Endometrium (tissue), 2 donors: Measurements from ENCODE around the gene DAAM2.

Experiments used
- FAIRE-seq: peaks from 2 replicates; lab custom pipeline; 2012; peaks lifted over from hg19 to GRCh38; lab: Jason Lieb, UNC
- donor health status: control.
- donor health status: control.

The DAAM2 gene

DNA sequence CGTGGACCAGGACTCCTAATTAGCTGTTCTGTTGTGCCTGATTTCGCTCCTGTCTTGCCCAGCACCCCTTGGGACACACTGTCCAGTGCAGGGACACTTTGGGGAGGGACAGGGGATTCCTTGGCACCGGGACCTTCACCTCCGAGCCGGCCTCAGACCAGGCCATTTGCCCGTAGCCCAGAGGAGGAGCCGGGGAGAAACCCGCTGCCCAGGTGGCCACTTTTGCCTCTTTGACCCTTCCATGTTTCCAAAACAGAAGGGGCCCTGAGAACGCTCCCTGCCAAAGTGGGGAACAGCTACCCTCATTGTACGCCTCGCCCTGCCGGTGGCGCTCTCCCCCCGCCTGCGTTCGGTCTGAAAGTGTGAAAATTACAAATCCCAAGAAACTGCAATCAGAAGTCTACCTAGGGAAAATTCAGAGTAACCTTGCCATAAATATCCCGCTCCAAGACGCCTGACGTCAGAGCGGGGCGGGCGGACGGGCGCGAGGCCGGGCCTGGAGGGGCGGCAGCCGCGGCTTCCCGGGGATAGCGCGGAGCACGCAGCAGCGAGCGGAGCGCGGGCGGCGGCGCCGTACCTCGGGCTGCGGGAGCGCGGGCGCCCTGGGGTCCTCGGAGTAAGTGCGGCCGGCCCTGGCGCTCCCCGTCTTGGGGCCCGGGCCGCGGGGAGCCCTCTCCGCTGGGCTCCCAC, at the start of gene DAAM2:
Gene DAAM2, plus strand, starts transcription at position 527 of the 690 bp plus-strand sequence. CDS start 63,927 bp downstream, outside the sequence.
- FAIRE-seq, result no peak

DNA sequence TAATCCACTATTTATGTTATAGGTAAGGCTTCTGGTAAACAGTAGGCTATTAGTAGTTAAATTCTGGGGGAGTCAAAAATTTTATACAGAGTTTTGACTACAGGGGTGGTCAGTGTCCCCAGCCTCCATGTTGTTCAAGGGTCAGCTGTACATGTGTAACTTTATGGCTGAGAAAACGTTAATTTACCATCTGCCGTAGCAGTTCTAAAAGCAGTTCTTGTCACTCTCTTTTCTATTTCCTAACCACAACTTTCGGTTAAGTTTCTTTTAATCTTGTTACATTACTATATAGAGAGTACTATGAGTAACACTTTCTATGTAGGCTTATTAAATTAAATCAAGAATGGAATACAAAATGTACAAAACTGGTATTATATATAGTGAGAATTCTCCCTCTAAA, 45.4 kb upstream of the DAAM2 start:
- no peak for FAIRE-seq

DNA sequence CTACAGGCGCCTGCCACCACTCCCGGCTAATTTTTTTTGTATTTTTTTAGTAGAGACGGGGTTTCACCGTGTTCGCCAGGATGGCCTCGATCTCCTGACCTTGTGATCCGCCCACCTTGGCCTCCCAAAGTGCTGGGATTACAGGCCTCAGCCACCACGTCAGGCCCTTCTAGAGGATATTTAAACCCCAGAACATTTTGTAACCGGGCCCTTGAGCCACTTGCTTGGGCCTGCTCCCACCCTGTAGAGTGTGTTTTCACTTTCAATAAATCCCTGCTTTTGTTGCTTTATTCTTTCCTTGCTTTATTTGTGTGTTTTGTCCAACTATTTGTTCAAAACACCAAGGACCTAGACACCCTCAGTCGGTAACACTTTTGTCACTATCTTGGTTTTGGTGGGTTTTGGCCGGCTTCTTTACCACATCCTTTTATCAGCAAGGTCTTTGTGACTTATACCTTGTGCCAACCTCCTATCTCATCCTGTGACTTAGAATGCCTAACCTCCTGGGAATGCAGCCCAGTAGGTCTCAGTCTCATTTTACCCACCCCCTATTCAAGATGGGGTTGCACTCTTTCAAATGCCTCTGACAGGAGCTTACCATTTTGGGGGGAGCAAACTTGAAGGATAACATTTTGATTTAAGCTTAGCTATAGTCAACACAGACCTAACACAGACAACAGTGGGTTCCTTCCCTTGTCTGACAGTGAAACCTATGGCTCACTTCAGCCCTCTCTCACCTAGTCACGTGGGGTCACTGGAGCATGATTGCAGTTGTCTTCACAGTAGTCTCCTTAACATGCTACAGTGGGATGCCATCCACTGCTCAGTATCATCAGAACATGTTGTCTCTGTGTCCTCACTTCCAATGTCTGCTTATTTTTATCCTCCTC, 39.1 kb upstream of the DAAM2 start:
- no peak for FAIRE-seq

DNA sequence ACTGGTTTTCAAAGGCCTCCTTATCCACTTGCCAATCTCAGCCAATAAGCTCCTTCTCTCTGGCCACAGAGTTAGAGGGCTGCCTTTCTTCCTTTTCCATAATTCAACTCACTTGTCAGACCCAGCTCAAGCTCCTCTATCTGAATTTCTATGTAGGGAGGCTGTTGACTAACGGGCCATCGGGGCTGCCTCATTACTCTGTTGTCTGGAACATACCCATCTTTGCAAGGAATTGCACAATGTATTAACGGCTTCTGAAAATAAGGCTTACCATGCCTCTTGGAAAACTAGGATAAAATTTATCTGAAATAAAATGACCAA, 38.5 kb upstream of the DAAM2 start:
- no peak for FAIRE-seq

DNA sequence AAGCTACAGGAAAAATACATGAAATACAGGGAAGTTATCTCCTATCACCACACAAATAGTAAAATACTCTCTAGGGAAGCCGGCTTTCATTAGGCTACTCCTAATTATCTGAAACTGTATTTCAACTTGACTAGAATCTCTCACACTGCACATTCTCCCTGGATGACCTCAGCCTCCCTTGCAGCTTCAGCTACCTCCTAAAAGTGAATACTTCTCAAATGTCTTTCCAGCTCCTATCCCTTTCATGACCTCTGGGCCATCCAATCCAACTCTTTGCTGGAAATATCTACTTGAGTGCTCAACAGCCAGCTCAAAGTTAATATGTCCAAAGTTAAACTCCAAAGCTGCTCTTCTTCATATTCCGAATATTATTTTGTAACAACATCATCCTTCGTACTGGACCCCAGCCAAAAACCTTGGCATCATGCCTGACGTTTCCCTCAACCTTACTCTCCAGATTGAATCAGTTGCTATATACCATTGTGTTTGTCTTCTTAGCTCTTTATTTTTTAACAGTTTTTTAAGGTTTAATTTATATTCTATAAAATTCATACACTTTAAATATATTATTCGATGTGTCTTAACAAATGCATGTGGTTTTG, 37.6 kb upstream of the DAAM2 start:
- FAIRE-seq, result no peak

DNA sequence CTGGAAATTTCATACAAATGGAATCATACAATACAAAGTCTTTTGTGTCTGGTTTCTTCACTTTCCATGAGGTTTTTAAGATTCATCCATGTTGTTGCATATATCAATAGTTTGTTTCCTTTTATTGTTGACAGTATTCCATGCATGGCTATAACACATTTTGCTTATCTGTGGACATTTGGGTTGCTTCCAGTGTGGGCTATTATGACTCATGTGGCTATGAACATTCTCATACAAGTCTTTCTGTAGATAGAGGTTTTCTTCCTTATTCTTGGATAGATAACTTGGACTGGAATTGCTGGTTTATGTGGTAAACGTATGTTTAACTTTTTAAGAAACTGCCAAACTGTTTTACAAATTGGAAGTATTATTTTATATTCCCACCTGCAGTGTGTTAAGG, 36.9 kb upstream of the DAAM2 start:
- no peak for FAIRE-seq

DNA sequence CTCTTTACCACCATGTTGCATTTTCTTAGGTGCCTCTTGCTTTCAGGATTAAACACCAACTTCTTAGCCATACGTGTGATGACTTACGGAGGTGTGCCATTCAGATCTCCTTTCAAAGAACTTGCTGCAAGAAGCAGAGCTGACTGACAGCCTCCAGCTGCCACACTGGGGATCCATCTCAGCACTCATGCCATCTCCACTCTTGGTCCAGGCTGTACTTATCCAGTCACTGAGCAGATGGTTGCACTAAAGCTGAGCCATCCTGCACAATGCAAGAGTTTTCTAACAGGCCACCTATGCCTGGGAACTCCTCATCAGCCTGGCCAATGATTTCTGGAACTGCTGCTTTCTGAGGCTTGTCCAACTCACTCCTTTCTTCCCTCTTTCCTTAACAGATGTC, 35.6 kb upstream of the DAAM2 start:
- no peak for FAIRE-seq

DNA sequence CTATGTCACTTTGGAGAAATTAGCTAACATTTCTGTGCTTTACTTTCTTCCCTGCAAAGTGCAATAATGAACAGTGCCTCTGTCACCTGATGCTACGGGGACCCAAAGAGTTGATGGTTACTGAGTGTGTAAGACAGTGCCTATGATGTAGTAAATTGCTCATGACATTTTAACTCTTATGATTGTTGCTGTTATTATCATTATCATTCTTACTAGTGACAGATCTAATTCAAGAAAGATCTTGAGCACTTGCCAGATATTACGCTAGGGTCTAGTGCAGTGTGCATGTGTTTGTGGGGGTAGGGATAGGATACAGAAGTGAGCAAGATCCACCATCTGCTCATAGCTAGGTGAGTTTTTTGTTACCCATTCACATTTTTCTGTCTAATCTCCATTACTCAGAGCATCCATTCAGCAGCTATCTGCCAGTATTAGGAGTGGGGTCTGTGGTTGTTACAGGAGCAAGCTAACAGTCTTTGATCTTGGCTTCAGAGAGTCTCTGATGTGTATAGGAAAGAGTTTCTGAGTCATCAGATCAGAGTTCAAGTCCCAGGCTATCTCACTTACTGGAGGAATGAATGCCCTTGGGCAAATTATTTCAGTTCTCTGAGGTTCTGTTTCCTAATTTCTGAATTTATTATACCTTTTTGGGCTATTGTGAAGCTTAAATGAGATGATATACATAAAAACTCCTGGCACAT, 33.1 kb upstream of the DAAM2 start:
- no peak for FAIRE-seq

DNA sequence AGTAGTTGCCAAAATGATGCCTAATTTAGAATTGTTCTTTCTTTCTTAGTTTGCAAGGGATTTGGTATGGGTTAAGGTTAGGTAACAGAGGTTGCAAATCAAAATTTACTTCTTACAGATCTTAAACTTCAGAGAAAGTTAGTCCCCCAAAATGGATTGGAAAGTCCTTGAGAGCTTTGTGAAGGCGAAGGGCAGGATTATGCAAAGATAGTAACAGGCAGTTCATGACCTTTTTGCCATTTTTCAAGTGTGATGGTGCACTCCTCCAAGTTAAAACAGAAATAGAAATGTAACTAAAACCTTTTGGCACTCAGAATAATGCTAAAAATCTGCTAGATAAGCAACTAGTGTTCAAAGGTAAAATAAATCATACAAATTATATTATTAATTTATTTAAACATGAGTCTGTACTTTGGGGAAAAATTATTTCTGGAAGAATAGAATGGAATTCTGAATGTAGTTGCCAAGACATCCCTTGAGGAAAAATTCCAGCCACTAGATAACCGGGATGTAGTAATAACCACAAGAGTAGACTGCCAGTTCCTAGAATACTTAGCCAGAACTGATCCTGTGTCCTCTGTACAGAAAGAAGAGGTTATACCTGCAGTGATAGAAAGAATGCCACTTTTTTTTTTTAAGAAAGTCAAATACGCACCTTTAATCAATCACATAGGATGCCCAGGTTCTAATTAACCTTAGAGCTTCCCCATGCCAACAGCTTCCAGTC, 31.8 kb upstream of the DAAM2 start:
- FAIRE-seq, result peak; percentile 8

DNA sequence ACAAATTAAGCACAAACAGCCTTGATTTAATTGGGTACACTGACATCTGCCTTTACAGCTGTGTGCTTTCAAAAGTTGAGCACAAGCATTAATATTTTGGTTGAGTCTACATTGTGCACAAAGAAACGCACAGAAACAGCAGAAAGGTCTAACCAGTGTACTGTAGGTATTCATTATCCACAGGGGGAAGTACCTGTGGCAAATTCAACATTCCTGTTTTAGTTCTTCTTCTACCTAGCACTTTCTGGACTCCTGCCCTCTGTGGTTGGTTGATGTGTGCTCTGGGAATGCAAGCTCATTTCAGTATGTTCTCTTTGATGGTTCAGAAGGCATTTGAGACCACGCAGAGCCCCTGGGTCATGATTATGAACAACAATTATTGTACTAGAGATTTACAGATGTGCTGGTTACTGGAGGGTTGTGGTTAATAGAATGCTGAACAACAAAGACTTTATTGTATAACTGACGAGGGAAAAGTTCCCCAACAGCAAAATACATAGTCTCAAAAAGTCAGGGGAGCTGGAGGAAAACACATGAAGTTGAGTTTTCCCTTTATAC, 26.6 kb upstream of the DAAM2 start:
- no peak for FAIRE-seq

DNA sequence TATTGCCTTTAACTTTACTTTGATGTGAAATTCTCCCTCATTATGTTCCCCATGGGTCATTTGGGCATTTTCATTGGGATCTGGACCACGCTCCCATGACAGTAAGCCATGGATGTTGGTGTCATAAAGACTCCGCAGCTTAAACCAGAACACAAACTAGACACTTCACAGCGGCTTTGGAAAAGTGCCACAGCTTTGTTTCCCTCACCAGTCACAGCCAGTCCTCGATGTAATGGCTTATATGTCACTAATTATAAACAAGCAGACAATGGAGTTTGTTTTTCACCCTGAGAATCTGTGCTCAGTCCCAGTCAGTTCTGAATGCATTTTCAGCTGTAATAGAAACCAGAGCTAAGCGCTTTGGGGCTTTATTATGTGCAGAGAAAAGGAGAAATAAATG, 23.2 kb upstream of the DAAM2 start:
- no peak for FAIRE-seq

DNA sequence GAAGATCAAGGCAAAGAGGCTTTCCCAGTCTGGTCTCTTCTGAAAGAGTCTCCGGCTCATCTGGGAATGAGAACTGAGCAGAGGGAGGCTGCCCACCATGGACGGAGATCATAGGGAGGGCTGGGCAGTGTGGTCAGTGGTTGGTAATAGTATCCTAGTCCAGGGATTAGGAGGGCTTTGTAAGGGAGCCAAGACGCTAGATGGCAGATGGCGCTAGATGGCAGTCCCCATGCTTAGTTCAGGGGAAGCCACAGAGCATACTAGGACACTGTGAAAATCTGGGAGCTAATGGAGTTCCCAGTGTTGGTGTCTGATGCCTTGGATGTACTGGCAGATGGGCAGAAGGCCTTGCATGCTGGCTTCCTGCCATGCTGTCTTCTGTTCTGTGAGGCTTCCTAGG, 21.7 kb upstream of the DAAM2 start:
- FAIRE-seq, result no peak

DNA sequence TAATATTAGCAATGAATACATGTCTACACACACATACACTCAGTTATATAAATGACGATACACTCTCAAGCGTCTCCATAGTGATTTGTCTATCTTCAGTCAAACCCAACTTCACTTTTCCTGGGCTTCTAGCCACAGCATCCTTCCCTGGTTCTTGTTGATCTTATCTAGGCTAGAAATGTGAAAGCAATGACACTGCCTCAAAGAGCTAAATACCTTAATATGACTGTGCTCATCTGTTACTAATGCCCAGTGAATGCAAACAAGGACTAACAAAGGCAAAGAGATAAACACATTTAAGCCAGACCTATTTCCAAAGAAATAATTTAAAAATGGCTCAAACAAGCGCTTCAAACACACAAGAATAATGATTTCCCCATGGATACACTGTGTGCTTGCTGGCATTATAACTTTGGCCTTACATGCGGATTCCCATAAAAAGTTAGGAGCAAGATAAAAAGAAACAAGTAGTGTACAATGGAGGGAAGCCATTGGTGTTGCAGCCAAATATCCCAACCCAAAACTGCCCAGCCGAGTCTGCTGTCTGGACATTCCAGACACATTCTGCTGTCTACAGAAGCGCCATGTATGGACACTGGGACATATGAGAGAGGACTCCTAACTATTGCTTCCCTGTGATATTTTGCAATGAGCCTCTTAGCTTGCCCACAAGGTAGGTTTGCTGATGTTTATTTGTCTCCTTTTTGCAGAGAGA, 19.5 kb upstream of the DAAM2 start:
- no peak for FAIRE-seq

DNA sequence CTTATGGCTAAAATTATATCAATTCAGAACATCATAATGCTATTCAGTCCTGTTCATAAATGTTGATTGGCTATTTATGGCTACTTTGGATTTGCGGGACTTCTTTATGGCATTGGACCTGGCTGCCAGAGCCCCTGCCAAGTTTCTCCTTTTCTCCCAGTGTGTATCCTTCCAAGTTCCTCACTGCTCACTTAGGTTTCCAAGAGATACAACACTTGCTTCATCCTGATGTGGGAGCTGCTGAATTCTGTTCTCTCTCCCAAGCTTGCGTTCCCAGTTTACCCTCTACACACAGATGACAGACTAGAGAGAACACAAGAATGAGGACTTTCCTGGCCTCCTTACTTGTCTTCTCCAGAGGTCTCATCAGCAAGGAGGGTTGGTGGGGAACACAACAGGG, 18.4 kb upstream of the DAAM2 start:
- no peak for FAIRE-seq

DNA sequence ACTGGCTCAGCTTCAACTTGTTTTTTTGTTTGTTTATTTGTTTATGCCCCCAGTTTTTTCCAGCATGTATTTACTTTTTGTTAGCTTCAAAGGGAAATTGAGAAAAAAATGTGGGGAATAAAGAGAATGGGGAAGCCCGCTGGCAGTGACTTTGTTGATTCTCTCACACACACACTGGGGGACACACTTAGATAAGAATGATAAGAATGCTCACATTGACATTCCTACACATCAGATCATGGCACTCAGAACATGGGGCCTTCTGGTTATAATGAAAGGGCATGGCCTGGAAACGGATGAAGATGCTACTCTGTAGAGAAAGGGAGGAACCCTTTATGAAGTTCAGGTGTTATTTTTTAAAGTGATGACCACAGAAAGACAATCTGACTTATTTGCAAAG, 15.6 kb upstream of the DAAM2 start:
- no peak for FAIRE-seq

DNA sequence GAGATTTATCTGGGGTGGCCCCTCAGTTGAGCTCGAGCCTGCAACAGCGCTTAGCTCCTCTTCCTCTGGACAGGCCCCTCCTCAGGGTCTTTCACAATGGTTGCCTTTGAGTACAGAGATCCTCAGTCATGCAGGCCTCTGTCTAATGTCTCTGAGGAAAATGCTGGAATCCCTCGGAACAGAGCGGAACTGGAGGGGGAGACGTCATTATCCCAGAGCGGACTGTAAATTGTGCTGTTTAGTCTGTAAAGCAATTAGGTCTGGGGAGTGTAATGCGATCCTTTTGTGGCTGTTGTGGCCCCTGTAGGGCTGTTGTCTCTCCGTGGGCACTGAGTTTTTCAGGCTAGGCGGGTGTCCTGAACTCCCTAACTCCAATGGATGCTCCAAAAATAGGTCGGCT, 15.0 kb upstream of the DAAM2 start:
- FAIRE-seq, result no peak

DNA sequence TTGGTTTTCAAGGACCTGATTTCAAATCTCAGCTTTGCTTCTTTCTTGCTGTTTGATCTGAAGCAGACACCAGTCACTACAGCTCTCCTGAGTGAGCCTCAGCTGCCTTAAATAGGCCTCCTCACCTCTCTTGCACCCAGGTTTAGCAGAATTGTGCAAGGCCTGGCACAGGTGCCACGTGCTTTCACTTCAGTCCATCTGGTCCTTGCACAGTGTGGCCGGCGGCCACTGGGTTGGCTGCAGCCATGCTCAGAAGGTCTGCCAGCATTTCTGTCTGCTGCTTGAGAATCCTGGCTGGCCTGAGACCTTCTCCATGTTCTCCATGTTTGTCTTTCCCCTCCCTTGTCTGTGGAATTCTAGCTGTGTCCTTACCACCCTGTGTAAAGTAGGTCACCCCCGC, 14.5 kb upstream of the DAAM2 start:
- FAIRE-seq, result no peak

DNA sequence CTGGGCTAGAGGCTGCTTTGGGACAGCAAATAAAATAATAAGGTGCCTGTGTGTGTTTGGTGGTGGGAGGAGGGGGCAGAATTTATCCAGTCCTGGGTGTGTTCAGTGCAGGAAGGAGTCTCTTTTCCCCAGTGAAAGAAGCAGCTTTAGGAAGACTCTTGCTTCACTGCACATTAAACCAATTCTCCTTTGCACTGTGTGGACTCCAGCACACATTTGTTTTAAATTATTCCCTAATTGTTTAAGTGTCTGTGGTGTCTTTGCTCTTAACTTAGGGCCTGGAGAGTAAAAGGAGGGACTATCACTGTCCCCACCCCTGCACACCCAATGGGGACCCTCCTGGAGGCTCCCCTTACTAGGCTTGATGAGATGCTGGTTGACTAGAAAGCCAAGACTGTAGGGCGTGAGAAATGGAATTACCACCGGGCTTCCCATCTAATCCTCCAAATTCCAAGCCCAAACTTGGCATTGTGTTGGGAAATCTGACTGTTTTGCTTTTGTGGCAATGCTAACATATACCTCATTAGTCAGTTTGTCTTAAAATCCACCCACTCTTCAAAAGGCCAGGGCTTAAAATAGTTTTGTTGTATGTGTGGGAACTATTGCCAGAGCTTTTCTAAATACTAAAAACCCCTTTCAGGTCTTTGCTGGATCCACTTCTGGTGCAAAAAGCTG, 13.5 kb upstream of the DAAM2 start:
- FAIRE-seq, result no peak

DNA sequence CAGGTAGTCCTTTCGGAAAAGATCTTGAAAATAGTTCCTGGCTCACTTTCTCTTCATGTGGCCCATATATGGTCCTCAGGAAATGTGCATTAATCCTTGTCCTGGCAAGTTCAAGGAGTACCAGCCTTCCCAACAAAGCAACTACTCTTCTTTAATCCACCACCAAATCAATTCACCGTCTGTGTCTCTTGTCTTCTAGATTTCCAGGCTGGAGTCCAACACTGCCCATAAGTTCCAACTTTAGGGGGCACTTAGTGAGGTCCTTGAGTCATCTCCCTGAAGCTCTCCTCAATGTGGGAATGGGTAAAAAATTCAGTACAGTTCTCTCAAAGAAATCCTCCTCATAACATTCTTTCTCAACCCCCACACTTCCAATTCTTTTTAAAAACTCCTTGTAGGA, 6.9 kb upstream of the DAAM2 start:
- no peak for FAIRE-seq

DNA sequence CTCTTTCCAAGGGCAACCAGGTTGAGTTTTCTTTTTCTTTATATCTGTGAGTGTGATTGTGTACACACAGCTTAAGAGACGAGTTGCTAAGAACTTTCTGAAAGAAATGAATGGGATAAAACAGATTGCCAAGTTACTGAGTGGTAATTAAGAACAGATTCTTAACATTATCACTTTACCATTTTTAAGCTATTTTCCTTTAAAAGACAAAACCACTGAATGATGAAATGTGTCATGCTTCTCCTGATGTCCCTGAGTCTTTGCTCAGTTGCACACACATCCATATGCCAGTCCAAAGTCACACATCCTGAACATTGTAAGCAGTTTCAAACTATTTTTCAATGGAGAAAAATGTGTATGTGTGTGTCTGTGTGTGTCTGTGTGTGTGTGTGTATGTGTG, 5.5 kb upstream of the DAAM2 start:
- FAIRE-seq, result no peak

DNA sequence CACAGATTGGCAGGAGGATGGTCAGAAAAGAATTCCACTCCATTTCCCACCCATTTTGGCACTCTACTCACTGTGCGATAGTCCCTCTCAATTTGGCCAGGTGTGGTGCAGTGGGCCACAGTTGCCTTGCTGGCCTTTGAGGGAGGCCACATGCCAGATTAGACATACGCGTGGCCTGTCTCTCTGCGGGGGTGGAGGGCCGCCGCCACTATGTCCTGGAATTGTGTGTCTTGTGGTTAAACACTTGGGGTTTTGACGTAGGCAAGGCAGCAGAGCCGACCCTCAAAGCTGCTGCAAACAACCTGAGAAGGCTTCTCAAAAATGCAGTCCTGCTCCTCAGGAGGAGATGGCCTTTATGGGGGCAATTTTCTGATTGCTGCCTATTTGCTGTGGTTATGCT, 4.9 kb upstream of the DAAM2 start:
- no peak for FAIRE-seq
